GM19240 (cell line): ENCODE data around the gene ADM5.

ENCODE experiments used
- DNase-seq: peaks from one replicate; pipeline ENCODE4 v3.0.0; 2011; ENCODE audit warnings: low spot score; ENCODE audit not compliant: insufficient read length

Gene ADM5

GRCh38 chr19:49679771-49680413 is 9.5 kb upstream of the ADM5 start:
- no peak for DNase-seq

GRCh38 chr19:49680421-49681351 is 8.7 kb upstream of the ADM5 start:
- DNase-seq: peak; percentile 97

GRCh38 chr19:49681830-49682229 is 7.6 kb upstream of the ADM5 start:
- no peak for DNase-seq

- DNase-seq: no peak
These were observed 7.1 kb upstream of the ADM5 start for GRCh38 chr19:49682274-49682673.

- no peak for DNase-seq
These were observed 5.6 kb upstream of the ADM5 start for GRCh38 chr19:49683814-49684250.

- DNase-seq: no peak
These were observed 5.0 kb upstream of the ADM5 start for GRCh38 chr19:49684251-49684982.

- no peak for DNase-seq
These were observed 4.3 kb upstream of the ADM5 start for GRCh38 chr19:49684983-49685553.

GRCh38 chr19:49685845-49686332 is 3.5 kb upstream of the ADM5 start:
- no peak for DNase-seq

- no peak for DNase-seq
These were observed 2.8 kb upstream of the ADM5 start for GRCh38 chr19:49686503-49687088.

- DNase-seq: no peak
These were observed 2.2 kb upstream of the ADM5 start for GRCh38 chr19:49687150-49687549.

- DNase-seq: no peak
These were observed 1.7 kb upstream of the ADM5 start for GRCh38 chr19:49687566-49688316.

- DNase-seq: no peak
These were observed 762 bp upstream of the ADM5 start for GRCh38 chr19:49688531-49689132.

GRCh38 chr19:49690079-49690655 is 773 bp downstream of the ADM5 start:
- no peak for DNase-seq

GRCh38 chr19:49690656-49691242 is 1.4 kb downstream of the ADM5 start, which contains the start of gene CPT1C:
Gene CPT1C, plus strand, starts transcription at chr19:49691116. Its CDS starts 1,137 bp downstream, at chr19:49692253.
- peak; percentile 50 for DNase-seq

- no peak for DNase-seq
These were observed 2.1 kb downstream of the ADM5 start for GRCh38 chr19:49691243-49692146.

GRCh38 chr19:49692147-49692506 is 2.7 kb downstream of the ADM5 start:
- no peak for DNase-seq

- DNase-seq: no peak
These were observed 6.7 kb downstream of the ADM5 start for GRCh38 chr19:49696115-49696514.

- DNase-seq: no peak
These were observed 7.5 kb downstream of the ADM5 start for GRCh38 chr19:49696865-49697264.
